A549 (cell line): ENCODE measurements around the gene PGBD5. TPM values are rescaled to one million over a fixed set of nuclear protein-coding genes. Genes with fewer than 3 reads are reported as not detected.

Source experiments
- ATAC-seq, 2 experiments: fragments of 200-7000 bp in 1 of 2; fragments of >200 bp in 1 of 2; cut with Nextera tagmentation in 1 of 2; cut with Tn5 transposase in 1 of 2; 3 replicates each; pipeline versions ENCODE4 v1.8.0 to v1.9.1; 2018 to 2020; ENCODE audit warnings: mild to moderate bottlenecking in 1 of 2, moderate library complexity in 1 of 2
- CTCF ChIA-PET: fragments of 300-600 bp; sonication (Branson Sonifier 250); formaldehyde crosslinking; extraction: SDS; loops from one replicate; lab custom pipeline; 2021; ENCODE audit warnings: antibody characterized with exemption, inconsistent platforms; lab: Yijun Ruan, JAX
- POLR2A ChIA-PET: fragments of 350-600 bp; formaldehyde crosslinking; extraction: SDS; loops from one replicate; lab custom pipeline; 2021; ENCODE audit warnings: antibody characterized with exemption, inconsistent platforms; lab: Yijun Ruan, JAX
- DNase-seq, 2 experiments: peaks; one replicate each; pipeline versions ENCODE4 v3.0.0 to v3.0.0-alpha.2; 2011 to 2016; ENCODE audit warnings: low read depth in 1 of 2, low spot score in 1 of 2
- FAIRE-seq: peaks from 2 replicates; lab custom pipeline; 2011; peaks lifted over from hg19 to GRCh38; lab: Jason Lieb, UNC
- H3K27ac ChIP-seq, 2 experiments: fragments of >200 bp; sonication (Bioruptor Twin); formaldehyde crosslinking; 3 replicates each; pipeline ENCODE4 v1.5.1; 2016 to 2017
- H3K4me1 ChIP-seq: fragments of >200 bp; sonication (Bioruptor Twin); formaldehyde crosslinking; 3 replicates; pipeline ENCODE4 v1.6.1; 2016
- H3K4me2 ChIP-seq: fragments of >200 bp; sonication (Bioruptor Twin); formaldehyde crosslinking; 3 replicates; pipeline ENCODE4 v1.6.1; 2016
- H3K4me3 ChIP-seq: fragments of >200 bp; sonication (Bioruptor Twin); formaldehyde crosslinking; 3 replicates; pipeline ENCODE4 v1.5.1; 2016
- H3K9me3 ChIP-seq: fragments of >200 bp; sonication (Bioruptor Twin); formaldehyde crosslinking; 3 replicates; pipeline ENCODE4 v1.6.1; 2016
- ATOH8 ChIP-seq: fragments of 250-450 bp; sonication (Bioruptor Pico); IDR thresholded peaks from 2 replicates; pipeline ENCODE4 v1.5.0; 2020; ENCODE audit warnings: low read depth, mild to moderate bottlenecking, moderate library complexity
- BHLHE40 ChIP-seq: IDR thresholded peaks from 2 replicates; pipeline ENCODE4 v1.6.1; 2012; ENCODE audit warnings: low read depth, low read length, inconsistent platforms
- CBX2 ChIP-seq: fragments of 200-600 bp; sonication (generic); IDR thresholded peaks from 2 replicates; pipeline ENCODE4 v1.6.1; 2016; ENCODE audit warnings: low read depth, mild to moderate bottlenecking, borderline replicate concordance
- EHF ChIP-seq: fragments of 250-450 bp; sonication (Bioruptor Pico); IDR thresholded peaks from 2 replicates; pipeline ENCODE4 v1.5.0; 2020; ENCODE audit warnings: mild to moderate bottlenecking
- FOSB ChIP-seq: fragments of 250-450 bp; sonication (Bioruptor Pico); IDR thresholded peaks from 2 replicates; pipeline ENCODE4 v1.5.0; 2020; ENCODE audit warnings: mild to moderate bottlenecking, moderate library complexity
- HDAC2 ChIP-seq: fragments of 200-600 bp; sonication (generic); IDR thresholded peaks from 2 replicates; pipeline ENCODE4 v1.6.1; 2016
- HOXA7 ChIP-seq: fragments of 250-450 bp; sonication (Bioruptor Pico); IDR thresholded peaks from 2 replicates; pipeline ENCODE4 v1.5.0; 2020; ENCODE audit warnings: mild to moderate bottlenecking, moderate library complexity
- HOXB13 ChIP-seq: fragments of 250-450 bp; sonication (Bioruptor Pico); IDR thresholded peaks from 2 replicates; pipeline ENCODE4 v1.5.0; 2020; ENCODE audit warnings: low read depth, mild to moderate bottlenecking, moderate library complexity
- KDM1A ChIP-seq: fragments of 200-600 bp; sonication (generic); IDR thresholded peaks from 2 replicates; pipeline ENCODE4 v1.6.1; 2016; ENCODE audit warnings: low read depth, mild to moderate bottlenecking
- PBX3 ChIP-seq: IDR thresholded peaks from 2 replicates; pipeline ENCODE4 v1.6.1; 2012
- POLR2A ChIP-seq: IDR thresholded peaks from 2 replicates; pipeline ENCODE4 v1.6.1; 2012; ENCODE audit warnings: mild to moderate bottlenecking, low read length
- RAD21 ChIP-seq, 2 experiments: fragments of >200 bp in 1 of 2; sonication (Bioruptor Twin) in 1 of 2; formaldehyde crosslinking in 1 of 2; IDR thresholded peaks in 1 of 2; conservative IDR thresholded peaks in 1 of 2; 2 replicates in 1 of 2; 3 replicates in 1 of 2; pipeline ENCODE4 v1.6.1; 2012 to 2018; ENCODE audit warnings: inconsistent platforms in 1 of 2
- RFX5 ChIP-seq: fragments of 450-650 bp; IDR thresholded peaks from 2 replicates; pipeline ENCODE4 v1.7.1; 2014; ENCODE audit warnings: antibody characterized with exemption, mild to moderate bottlenecking, moderate library complexity
- SMC3 ChIP-seq: fragments of >200 bp; sonication (Bioruptor Twin); formaldehyde crosslinking; IDR thresholded peaks from 3 replicates; pipeline ENCODE4 v1.6.1; 2018; ENCODE audit warnings: inconsistent platforms
- TP53 ChIP-seq: fragments of 250-450 bp; sonication (Bioruptor Pico); IDR thresholded peaks from 2 replicates; pipeline ENCODE4 v1.5.0; 2021; ENCODE audit warnings: mild to moderate bottlenecking, moderate library complexity
- USF2 ChIP-seq: fragments of 450-650 bp; IDR thresholded peaks from 2 replicates; pipeline ENCODE4 v1.6.1; 2014; ENCODE audit warnings: antibody characterized with exemption
- ZFP36 ChIP-seq: fragments of 450-650 bp; IDR thresholded peaks from 2 replicates; pipeline ENCODE4 v1.6.1; 2014; ENCODE audit warnings: borderline replicate concordance; ENCODE audit not compliant: partially characterized antibody
- WGBS: methylation state at CpG from one replicate; pipeline ENCODE4 v1.1.6; 2017; ENCODE audit errors: missing lambda C conversion rate; 5-methylcytosine and 5-hydroxymethylcytosine counted together
- polyA plus RNA-seq, 4 experiments: library from polyadenylated mRNA; depleted of rRNA in 3 of 4; stranded (reverse); fragments of >200 nt; fragmentation: RNase III in 1 of 4; extraction: RNeasy Plus Mini Kit Qiagen cat#74134 plus additional on column Dnase treatment in 1 of 4; gene quantifications; 2 replicates in 3 of 4; 3 replicates in 1 of 4; pipeline ENCODE4 v1.2.3, GENCODE V29; 2011 to 2017

PGBD5 gene
- polyA plus RNA-seq, 2 of the 4 experiments (the other 2 are of a cell fraction): 0.04 to 0.66 TPM

- TF ChIP-seq POLR2A: no peak
- TF ChIP-seq ATOH8 (CRISPR knock-in tag): no peak
- TF ChIP-seq KDM1A: no peak
- FAIRE-seq: no peak
- no peak overlapping the region for H3K4me3 ChIP-seq
- H3K27ac ChIP-seq: no peak overlapping the region
- 80% methylated on average over 10 of the region's 10 CpGs for WGBS
- POLR2A ChIA-PET: no interaction called here
- no peaks in the 10 kb centered on the region for H3K4me1 ChIP-seq
- ATAC-seq: no peak
- no peaks in the 10 kb centered on the region for H3K9me3 ChIP-seq
- no peak overlapping the region for H3K4me2 ChIP-seq
- no peak for DNase-seq
- CTCF ChIA-PET: no interaction called here
These were observed 139.3 kb downstream of the PGBD5 start for GRCh38 chr1:230286890-230287269.

GRCh38 chr1:230286166-230286889 lies 139.8 kb downstream of the PGBD5 start:
- no peak for TF ChIP-seq HOXA7 (CRISPR knock-in tag)
- no peak for TF ChIP-seq HDAC2
- no peak for TF ChIP-seq EHF (CRISPR knock-in tag)
- no peak for TF ChIP-seq FOSB
- no peak overlapping the region for H3K4me3 ChIP-seq
- ATAC-seq (no peak; a peak in 1 of 6 replicates), DNase-seq (no peak), FAIRE-seq (no peak)
- H3K4me1 ChIP-seq: no peaks in the 10 kb centered on the region
- ChIA-PET CTCF (interaction anchor here (0.9 kb wide), 1 partner anchor 9 kb away, joined by 3 read pairs; no protein-coding TSS in a partner anchor), POLR2A (no interaction called here)
- no peaks in the 10 kb centered on the region for H3K9me3 ChIP-seq
- 88% methylated on average over 16 of the region's 21 CpGs for WGBS
- H3K27ac ChIP-seq: no peak overlapping the region
- H3K4me2 ChIP-seq: no peak overlapping the region

- Histone ChIP-seq H3K4me1 (no peaks in the 10 kb centered on the region), H3K27ac (no peak overlapping the region)
- ATAC-seq (no peak), DNase-seq (no peak)
- POLR2A ChIA-PET: no interaction called here
- TF ChIP-seq ATOH8 (CRISPR knock-in tag): no peak
- TF ChIP-seq RFX5: no peak
- TF ChIP-seq ZFP36: no peak
- TF ChIP-seq POLR2A: no peak
- TF ChIP-seq SMC3: no peak
- TF ChIP-seq USF2: no peak
- no peak for TF ChIP-seq BHLHE40
- TF ChIP-seq PBX3: no peak
- TF ChIP-seq TP53: no peak
- TF ChIP-seq CBX2: no peak
- no peak for TF ChIP-seq RAD21 (conservative IDR thresholded peaks at IDR 0.05 in 1 of 2, IDR thresholded peaks at IDR 0.05 in 1 of 2)
- no peak for TF ChIP-seq HOXB13 (CRISPR knock-in tag)
- TF ChIP-seq, all 56 proteins: peak for 0
- Histone ChIP-seq H3K4me3 (no peak overlapping the region), H3K4me2 (no peak overlapping the region), H3K9me3 (no peaks in the 10 kb centered on the region)
- WGBS: 85% methylated on average over 3 of the region's 7 CpGs
- CTCF ChIA-PET: no interaction called here
- no peak for FAIRE-seq
These were observed 140.8 kb downstream of the PGBD5 start for GRCh38 chr1:230285351-230285750.
